ENCODE data around the gene SMOC1.

DNA sequence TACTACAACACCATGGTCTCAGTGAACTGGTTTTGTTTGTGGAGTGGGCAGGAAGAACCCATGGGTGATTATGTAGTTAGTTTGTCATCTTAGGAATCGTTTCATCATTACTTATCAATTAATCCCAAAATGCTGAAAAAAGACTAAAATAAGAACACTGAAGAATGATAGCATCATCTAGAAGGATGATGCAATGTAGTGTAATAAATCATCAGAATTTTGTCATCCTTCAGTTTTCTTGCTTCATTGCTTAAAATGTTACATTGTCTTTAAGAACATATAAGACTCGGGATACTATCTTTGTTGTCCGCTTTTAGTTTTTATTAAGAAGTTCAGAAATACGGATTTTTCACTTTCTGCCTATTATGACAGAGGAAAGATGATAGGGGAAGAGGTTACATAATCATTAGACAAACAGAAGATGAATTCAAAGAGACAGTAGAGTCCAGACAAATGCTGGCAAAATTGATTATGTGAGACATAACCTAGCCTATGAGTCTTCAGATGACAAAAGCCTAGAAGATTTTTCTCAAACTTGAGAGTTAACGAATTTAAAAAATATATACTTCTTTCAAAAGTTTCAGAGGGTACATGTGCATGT, 10.8 kb upstream of the SMOC1 start:
- TF ChIP-seq EZH2 (IDR thresholded peaks at IDR 0.05; ENCODE audit: low read depth, low read length, severe bottlenecking): no peak
- TF ChIP-seq, protein P1, sequence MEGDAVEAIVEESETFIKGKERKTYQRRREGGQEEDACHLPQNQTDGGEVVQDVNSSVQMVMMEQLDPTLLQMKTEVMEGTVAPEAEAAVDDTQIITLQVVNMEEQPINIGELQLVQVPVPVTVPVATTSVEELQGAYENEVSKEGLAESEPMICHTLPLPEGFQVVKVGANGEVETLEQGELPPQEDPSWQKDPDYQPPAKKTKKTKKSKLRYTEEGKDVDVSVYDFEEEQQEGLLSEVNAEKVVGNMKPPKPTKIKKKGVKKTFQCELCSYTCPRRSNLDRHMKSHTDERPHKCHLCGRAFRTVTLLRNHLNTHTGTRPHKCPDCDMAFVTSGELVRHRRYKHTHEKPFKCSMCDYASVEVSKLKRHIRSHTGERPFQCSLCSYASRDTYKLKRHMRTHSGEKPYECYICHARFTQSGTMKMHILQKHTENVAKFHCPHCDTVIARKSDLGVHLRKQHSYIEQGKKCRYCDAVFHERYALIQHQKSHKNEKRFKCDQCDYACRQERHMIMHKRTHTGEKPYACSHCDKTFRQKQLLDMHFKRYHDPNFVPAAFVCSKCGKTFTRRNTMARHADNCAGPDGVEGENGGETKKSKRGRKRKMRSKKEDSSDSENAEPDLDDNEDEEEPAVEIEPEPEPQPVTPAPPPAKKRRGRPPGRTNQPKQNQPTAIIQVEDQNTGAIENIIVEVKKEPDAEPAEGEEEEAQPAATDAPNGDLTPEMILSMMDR (IDR thresholded peaks at IDR 0.05; ENCODE audit: control extremely low read depth in 1 of 3, insufficient read depth in 1 of 3, low read depth in 1 of 3, low read length in 3 of 3): no peak
- TF ChIP-seq EGR1 (IDR thresholded peaks at IDR 0.05; ENCODE audit: borderline replicate concordance, low read depth, low read length): no peak
- TF ChIP-seq, protein P2, sequence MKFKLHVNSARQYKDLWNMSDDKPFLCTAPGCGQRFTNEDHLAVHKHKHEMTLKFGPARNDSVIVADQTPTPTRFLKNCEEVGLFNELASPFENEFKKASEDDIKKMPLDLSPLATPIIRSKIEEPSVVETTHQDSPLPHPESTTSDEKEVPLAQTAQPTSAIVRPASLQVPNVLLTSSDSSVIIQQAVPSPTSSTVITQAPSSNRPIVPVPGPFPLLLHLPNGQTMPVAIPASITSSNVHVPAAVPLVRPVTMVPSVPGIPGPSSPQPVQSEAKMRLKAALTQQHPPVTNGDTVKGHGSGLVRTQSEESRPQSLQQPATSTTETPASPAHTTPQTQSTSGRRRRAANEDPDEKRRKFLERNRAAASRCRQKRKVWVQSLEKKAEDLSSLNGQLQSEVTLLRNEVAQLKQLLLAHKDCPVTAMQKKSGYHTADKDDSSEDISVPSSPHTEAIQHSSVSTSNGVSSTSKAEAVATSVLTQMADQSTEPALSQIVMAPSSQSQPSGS (IDR thresholded peaks at IDR 0.05; ENCODE audit: low read length): no peak

Measured in H1 (cell line).